Brain microvascular endothelial cell (primary cell): ENCODE measurements around the gene PCDHGA8.
A peak's percentile ranks its signal among the peaks of the same experiment; 100 is the strongest.
"Not testable (repeated sequence)": the region's sequence is repeated elsewhere in the genome, so short reads cannot be mapped to it uniquely, and the experiment has no call there.

Experiments used
- DNase-seq: peaks from one replicate; pipeline ENCODE4 v3.0.0-alpha.2; 2020
- H3K27ac ChIP-seq: fragments of 250-450 bp; sonication (Bioruptor Pico); 2 replicates; pipeline ENCODE4 v1.5.1; 2020; ENCODE audit warnings: mild to moderate bottlenecking, moderate library complexity
- H3K27me3 ChIP-seq: fragments of 250-450 bp; sonication (Bioruptor Pico); replicated peaks from 2 replicates; pipeline ENCODE4 v1.5.1; 2020; ENCODE audit warnings: mild to moderate bottlenecking
- H3K36me3 ChIP-seq: fragments of 250-450 bp; sonication (Bioruptor Pico); replicated peaks from 2 replicates; pipeline ENCODE4 v1.5.1; 2020; ENCODE audit warnings: mild to moderate bottlenecking
- H3K4me3 ChIP-seq: 2 replicates; pipeline ENCODE4 v1.5.1; 2011; ENCODE audit warnings: low read depth, mild to moderate bottlenecking, control low read depth, low read length, moderate library complexity
- CTCF ChIP-seq: IDR thresholded peaks from 2 replicates; pipeline ENCODE4 v1.5.1; 2011; ENCODE audit warnings: low read depth, mild to moderate bottlenecking, moderate library complexity, low read length, control low read depth, inconsistent platforms; ENCODE audit errors: missing control alignments
- in situ Hi-C: cut with HindIII; loops from 2 replicates; pipeline ENCODE4 v1.10.0; 2017; ENCODE audit warnings: low sequenced_read_pairs, low pct_ligation_motif_present

PCDHGA8 gene

GRCh38 chr5:141430332-141431113 is 38.1 kb downstream of the PCDHGA8 start, which contains the start of gene PCDHGA12:
TSS of gene PCDHGA12 (plus strand) at chr5:141430507. CDS start at chr5:141430760, 253 bp downstream.
- H3K4me3 ChIP-seq = peak within 1 kb of the TSS; percentile 55
- peak within 1 kb of the TSS; percentile 15 for H3K27ac ChIP-seq
- in situ Hi-C loops = no loop called here
- no peaks in the 10 kb centered on the region for H3K36me3 ChIP-seq
- peak; percentile 87 for DNase-seq
- TF ChIP-seq CTCF = peak; percentile 76
- no peaks in the 10 kb centered on the region for H3K27me3 ChIP-seq

- Histone ChIP-seq H3K36me3 (no peaks in the 10 kb centered on the region), H3K4me3 (peak overlapping the region; percentile 55), H3K27me3 (no peaks in the 10 kb centered on the region), H3K27ac (no peak overlapping the region)
- no peak for TF ChIP-seq CTCF
- DNase-seq = no peak
- in situ Hi-C loops = no loop called here
Measured at GRCh38 chr5:141431286-141431685, 38.9 kb downstream of the PCDHGA8 start.

- H3K36me3 ChIP-seq, H3K27ac ChIP-seq, in situ Hi-C loops, DNase-seq, H3K4me3 ChIP-seq, H3K27me3 ChIP-seq: not testable (repeated sequence)
Measured at GRCh38 chr5:141432308-141432707, 39.9 kb downstream of the PCDHGA8 start.

- H3K27ac ChIP-seq, DNase-seq, H3K4me3 ChIP-seq, in situ Hi-C loops, H3K36me3 ChIP-seq, H3K27me3 ChIP-seq: not testable (repeated sequence)
Measured at GRCh38 chr5:141432726-141433125, 40.3 kb downstream of the PCDHGA8 start.

GRCh38 chr5:141434006-141434405 is 41.6 kb downstream of the PCDHGA8 start:
- H3K4me3 ChIP-seq = no peak overlapping the region
- no peak overlapping the region for H3K27ac ChIP-seq
- no peaks in the 10 kb centered on the region for H3K36me3 ChIP-seq
- in situ Hi-C loops = no loop called here
- TF ChIP-seq CTCF = no peak
- DNase-seq = no peak
- H3K27me3 ChIP-seq = no peaks in the 10 kb centered on the region

GRCh38 chr5:141437221-141437620 is 44.8 kb downstream of the PCDHGA8 start:
- DNase-seq = no peak
- H3K36me3 ChIP-seq = no peaks in the 10 kb centered on the region
- H3K27me3 ChIP-seq = no peaks in the 10 kb centered on the region
- no peak overlapping the region for H3K4me3 ChIP-seq
- no peak overlapping the region for H3K27ac ChIP-seq
- no peak for TF ChIP-seq CTCF
- in situ Hi-C loops = no loop called here
